Activated naive CD4-positive, alpha-beta T cell treated with anti-CD3 and anti-CD28 coated beads, Interleukin-2, amount 50 U/mL, for 24 hours (primary cell): Measurements from ENCODE around the gene AASDH.
A peak's percentile ranks its signal among the peaks of the same experiment; 100 is the strongest.

Experiments used
- H3K27ac Mint-ChIP-seq: one replicate; pipeline ENCODE4 v1.8.0; 2021; ENCODE audit warnings: mild to moderate bottlenecking, mixed read lengths
- H3K27me3 Mint-ChIP-seq: one replicate; pipeline ENCODE4 v1.8.0; 2021; ENCODE audit warnings: mixed read lengths
- H3K36me3 Mint-ChIP-seq: one replicate; pipeline ENCODE4 v1.8.0; 2021; ENCODE audit warnings: mixed read lengths
- H3K4me1 Mint-ChIP-seq: one replicate; pipeline ENCODE4 v1.8.0; 2021; ENCODE audit warnings: mixed read lengths
- H3K4me3 Mint-ChIP-seq: one replicate; pipeline ENCODE4 v1.8.0; 2021; ENCODE audit warnings: mild to moderate bottlenecking, mixed read lengths
- H3K9me3 Mint-ChIP-seq: one replicate; pipeline ENCODE4 v1.8.0; 2021; ENCODE audit warnings: mixed read lengths

The AASDH gene

GRCh38 chr4:56289934-56290333 is 97.4 kb downstream of the AASDH start:
- Mint-ChIP-seq H3K36me3 (peaks cover 5% of the 10 kb centered on the region), H3K27me3 (no peaks in the 10 kb centered on the region), H3K4me3 (peak overlapping the region; percentile 72), H3K4me1 (peaks cover 23% of the 10 kb centered on the region), H3K27ac (no peak overlapping the region), H3K9me3 (peaks cover 6% of the 10 kb centered on the region)

- H3K9me3 Mint-ChIP-seq = peaks cover 6% of the 10 kb centered on the region
- H3K4me1 Mint-ChIP-seq = peaks cover 23% of the 10 kb centered on the region
- no peaks in the 10 kb centered on the region for H3K27me3 Mint-ChIP-seq
- no peak overlapping the region for H3K4me3 Mint-ChIP-seq
- H3K36me3 Mint-ChIP-seq = peaks cover 5% of the 10 kb centered on the region
- peak overlapping the region; percentile 0 for H3K27ac Mint-ChIP-seq
Measured at GRCh38 chr4:56288663-56289062, 98.6 kb downstream of the AASDH start.
